ENCODE data around the gene TTC23. TPM values are rescaled to one million over a fixed set of nuclear protein-coding genes. Genes with fewer than 3 reads are reported as not detected.
A peak's percentile ranks its signal among the peaks of the same experiment; 100 is the strongest.

Gene TTC23
- total and polyA plus RNA-seq, 5 donors = 8.4 to 18.2 (median 15.5) TPM

- 59% methylated on average over 3 of the region's 3 CpGs for WGBS
- H3K27me3 ChIP-seq (ENCODE audit: control insufficient read depth, insufficient read depth) = no peaks in the 10 kb centered on the region
- intact Hi-C loops (cut with DNase I) = no loop called here
- no peak overlapping the region for H3K27ac ChIP-seq (ENCODE audit: low read length)
- H3K4me3 ChIP-seq (ENCODE audit: low read length) = no peak overlapping the region
- ATAC-seq (no peak), DNase-seq (no peak)
- H3K9me3 ChIP-seq (ENCODE audit: control insufficient read depth, low read length) = no peaks in the 10 kb centered on the region
- no peaks in the 10 kb centered on the region for H3K4me1 ChIP-seq (ENCODE audit: control insufficient read depth, insufficient read depth, low read length)
Observed at GRCh38 chr15:99226802-99227201, 22.6 kb downstream of the TTC23 start.

DNA sequence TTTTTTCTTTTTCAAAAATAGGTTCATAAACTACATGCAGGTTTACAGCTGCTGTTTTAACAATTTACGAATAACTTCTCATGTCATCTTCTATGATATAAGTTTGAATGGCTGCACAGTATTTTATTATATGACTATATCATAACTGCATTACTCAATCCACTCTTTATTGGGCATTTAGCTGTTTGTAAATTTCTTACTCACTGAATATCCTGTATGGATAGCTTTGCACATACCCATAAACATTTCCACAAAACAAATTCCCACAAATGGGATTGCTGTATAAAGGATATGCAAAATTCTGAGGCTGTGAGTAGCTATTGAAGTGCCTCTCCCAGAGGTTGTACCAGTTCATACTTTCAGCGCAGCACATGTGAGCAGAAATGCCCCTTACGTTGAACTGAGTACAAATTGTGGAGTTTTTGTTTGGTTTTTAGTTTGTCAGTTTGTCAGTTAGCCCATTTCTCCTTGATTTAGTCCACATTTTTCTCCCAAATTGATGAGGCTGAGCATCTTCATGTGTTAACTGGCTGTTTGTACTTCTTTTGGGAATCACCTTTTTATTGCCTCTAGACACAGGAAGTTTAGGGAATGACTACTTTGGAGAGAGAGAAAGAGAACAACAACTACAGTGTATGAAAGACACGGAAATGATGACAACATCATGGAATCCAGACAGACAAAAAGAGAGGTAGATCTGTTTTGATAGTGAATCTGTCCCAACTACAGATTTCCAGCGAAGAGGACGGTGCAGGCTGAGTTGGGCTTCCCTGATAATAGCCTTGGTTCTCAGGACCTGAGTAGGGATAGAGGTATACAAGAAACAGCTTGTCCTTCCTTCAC, 24.8 kb downstream of the TTC23 start:
- Histone ChIP-seq H3K4me1 (ENCODE audit: control insufficient read depth, insufficient read depth, low read length) (no peaks in the 10 kb centered on the region), H3K27ac (ENCODE audit: low read length) (no peak overlapping the region), H3K27me3 (ENCODE audit: control insufficient read depth, insufficient read depth) (no peaks in the 10 kb centered on the region), H3K4me3 (ENCODE audit: low read length) (no peak overlapping the region), H3K9me3 (ENCODE audit: control insufficient read depth, low read length) (no peaks in the 10 kb centered on the region)
- WGBS = 93% methylated on average over 6 of the region's 6 CpGs
- no peak for ATAC-seq
- no peak for DNase-seq
- intact Hi-C loops (cut with DNase I) = no loop called here

- Histone ChIP-seq H3K4me3 (ENCODE audit: low read length) (no peak overlapping the region), H3K27ac (ENCODE audit: low read length) (no peak overlapping the region), H3K9me3 (ENCODE audit: control insufficient read depth, low read length) (no peaks in the 10 kb centered on the region), H3K27me3 (ENCODE audit: control insufficient read depth, insufficient read depth) (no peaks in the 10 kb centered on the region), H3K4me1 (ENCODE audit: control insufficient read depth, insufficient read depth, low read length) (no peaks in the 10 kb centered on the region)
- intact Hi-C loops (cut with DNase I) = loop anchor here (2.0 to 10.0 kb wide), 7 partner anchors 41 to 348 kb away; partner anchors contain the start of gene SYNM (in 1 of the 4)
- 5% methylated on average over 1 of the region's 1 CpG for WGBS
- ATAC-seq (peak; percentile 82 to 83), DNase-seq (peak; percentile 81 to 95 (median 88))
Observed at GRCh38 chr15:99213187-99213811, 36.1 kb downstream of the TTC23 start.

DNA sequence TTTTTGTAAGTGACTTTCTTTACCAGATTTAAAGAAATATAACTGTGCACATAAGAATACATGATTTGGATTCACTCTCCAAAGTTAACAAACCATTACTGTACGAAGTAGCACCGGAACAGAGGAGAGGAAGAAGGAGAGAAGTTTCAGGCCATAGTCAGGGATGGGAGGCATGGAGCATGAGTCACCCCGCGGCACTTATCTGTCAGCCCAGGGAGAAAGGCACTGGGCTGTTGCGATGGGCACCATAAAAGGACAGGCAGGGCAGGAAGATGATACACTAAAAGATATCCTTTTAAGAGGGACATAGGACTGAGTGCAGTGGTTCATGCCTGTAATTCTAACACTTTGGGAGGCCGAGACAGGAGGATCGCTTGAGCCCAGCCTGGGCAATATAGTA, 37.0 kb downstream of the TTC23 start:
- DNase-seq (peak in 1 of 3 donors; percentile 26), ATAC-seq (peak; percentile 76 to 85)
- no peaks in the 10 kb centered on the region for H3K4me1 ChIP-seq (ENCODE audit: control insufficient read depth, insufficient read depth, low read length)
- 68% methylated on average over 7 of the region's 7 CpGs for WGBS
- H3K27ac ChIP-seq (ENCODE audit: low read length) = peak overlapping the region; percentile 90
- no peaks in the 10 kb centered on the region for H3K27me3 ChIP-seq (ENCODE audit: control insufficient read depth, insufficient read depth)
- intact Hi-C loops (cut with DNase I) = loop anchor here (2.0 to 10.0 kb wide), 7 partner anchors 40 to 348 kb away; partner anchors contain the start of gene SYNM (in 1 of the 4)
- H3K4me3 ChIP-seq (ENCODE audit: low read length) = no peak overlapping the region
- H3K9me3 ChIP-seq (ENCODE audit: control insufficient read depth, low read length) = no peaks in the 10 kb centered on the region

- H3K27me3 ChIP-seq (ENCODE audit: control insufficient read depth, insufficient read depth) = no peaks in the 10 kb centered on the region
- H3K4me1 ChIP-seq (ENCODE audit: control insufficient read depth, insufficient read depth, low read length) = no peaks in the 10 kb centered on the region
- WGBS = 67% methylated on average over 4 of the region's 4 CpGs
- intact Hi-C loops (cut with DNase I) = loop anchor here (2.0 to 10.0 kb wide), 7 partner anchors 40 to 347 kb away; partner anchors contain the start of gene SYNM (in 1 of the 4)
- H3K4me3 ChIP-seq (ENCODE audit: low read length) = no peak overlapping the region
- no peaks in the 10 kb centered on the region for H3K9me3 ChIP-seq (ENCODE audit: control insufficient read depth, low read length)
- DNase-seq (no peak), ATAC-seq (peak; percentile 45 to 49)
- H3K27ac ChIP-seq (ENCODE audit: low read length) = peak overlapping the region; percentile 75
Observed at GRCh38 chr15:99211926-99212325, 37.5 kb downstream of the TTC23 start.

DNA sequence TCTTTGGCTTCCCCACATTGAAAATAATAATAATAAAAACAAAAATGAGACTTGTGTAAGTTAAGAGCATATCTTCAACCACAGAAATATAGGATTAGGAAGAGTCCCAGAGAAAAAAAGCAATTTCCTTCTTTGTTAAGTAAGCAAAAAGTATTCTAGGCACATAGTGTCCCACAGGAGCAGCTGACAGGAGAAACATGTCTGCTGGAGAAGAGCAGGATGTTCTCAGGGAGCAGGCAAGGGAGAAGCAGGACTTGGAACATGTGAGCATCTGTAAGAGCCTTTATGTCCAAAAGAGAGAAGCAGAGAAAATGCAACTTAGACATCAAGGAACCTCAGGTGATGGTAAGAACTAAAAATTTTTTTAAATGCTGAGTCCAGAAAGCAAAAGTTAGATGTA, 39.0 kb downstream of the TTC23 start:
- ATAC-seq (no peak), DNase-seq (no peak)
- H3K27me3 ChIP-seq (ENCODE audit: control insufficient read depth, insufficient read depth) = no peaks in the 10 kb centered on the region
- intact Hi-C loops (cut with DNase I) = loop anchor here (5.0 to 10.0 kb wide), 4 partner anchors 38 to 346 kb away; no protein-coding TSS in a partner anchor
- H3K4me1 ChIP-seq (ENCODE audit: control insufficient read depth, insufficient read depth, low read length) = no peaks in the 10 kb centered on the region
- H3K4me3 ChIP-seq (ENCODE audit: low read length) = no peak overlapping the region
- peak overlapping the region; percentile 37 for H3K27ac ChIP-seq (ENCODE audit: low read length)
- H3K9me3 ChIP-seq (ENCODE audit: control insufficient read depth, low read length) = no peaks in the 10 kb centered on the region

GRCh38 chr15:99209326-99209725, 40.1 kb downstream of the TTC23 start:
- ATAC-seq (peak; percentile 53 to 72), DNase-seq (peak in 2 of 3 donors; percentile 27 to 65)
- WGBS = 42% methylated on average over 2 of the region's 2 CpGs
- no peak overlapping the region for H3K4me3 ChIP-seq (ENCODE audit: low read length)
- H3K27me3 ChIP-seq (ENCODE audit: control insufficient read depth, insufficient read depth) = no peaks in the 10 kb centered on the region
- intact Hi-C loops (cut with DNase I) = no loop called here
- H3K27ac ChIP-seq (ENCODE audit: low read length) = peak overlapping the region; percentile 52
- H3K9me3 ChIP-seq (ENCODE audit: control insufficient read depth, low read length) = no peaks in the 10 kb centered on the region
- no peaks in the 10 kb centered on the region for H3K4me1 ChIP-seq (ENCODE audit: control insufficient read depth, insufficient read depth, low read length)

DNA sequence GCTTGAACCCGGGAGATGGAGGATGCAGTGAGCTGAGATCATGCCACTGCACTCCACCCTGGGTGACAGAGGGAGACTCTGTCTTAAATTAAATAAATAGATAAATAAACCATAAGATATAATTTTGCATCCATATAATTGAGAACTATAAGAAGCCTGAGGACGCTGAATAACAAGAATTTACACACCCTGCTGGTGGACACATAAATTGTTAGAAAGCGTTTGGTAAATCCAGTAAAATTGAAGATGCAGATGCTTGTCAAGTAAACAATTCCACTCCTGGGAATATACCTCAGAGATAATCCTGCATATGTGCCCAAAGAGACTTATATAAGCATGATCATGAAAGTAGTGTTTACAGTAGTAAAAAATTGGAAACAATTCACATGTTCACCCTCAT, 41.7 kb downstream of the TTC23 start:
- Histone ChIP-seq H3K27me3 (ENCODE audit: control insufficient read depth, insufficient read depth) (no peaks in the 10 kb centered on the region), H3K27ac (ENCODE audit: low read length) (no peak overlapping the region), H3K4me3 (ENCODE audit: low read length) (no peak overlapping the region), H3K4me1 (ENCODE audit: control insufficient read depth, insufficient read depth, low read length) (no peaks in the 10 kb centered on the region), H3K9me3 (ENCODE audit: control insufficient read depth, low read length) (no peaks in the 10 kb centered on the region)
- WGBS = 87% methylated on average over 3 of the region's 3 CpGs
- DNase-seq (no peak), ATAC-seq (no peak)
- intact Hi-C loops (cut with DNase I) = no loop called here

DNA sequence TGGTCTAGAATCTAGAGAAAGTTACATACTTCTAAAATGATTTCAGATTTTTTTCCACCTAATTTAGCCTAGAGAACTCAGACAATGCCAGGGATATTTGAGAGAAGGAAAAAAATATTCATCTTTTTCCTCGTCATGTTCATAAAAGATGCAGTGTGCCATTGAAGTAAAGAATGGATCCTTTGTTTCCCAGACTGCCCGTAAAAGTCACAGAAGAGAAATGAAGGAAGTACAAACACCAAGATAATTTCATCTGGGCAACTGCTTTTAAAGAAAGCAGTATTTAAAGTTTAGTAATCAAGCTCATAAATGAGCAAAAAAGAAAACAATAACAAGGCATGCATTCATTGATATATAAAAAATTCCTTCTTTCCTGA, 47.2 kb downstream of the TTC23 start:
- H3K9me3 ChIP-seq (ENCODE audit: control insufficient read depth, low read length) = no peaks in the 10 kb centered on the region
- DNase-seq (no peak), ATAC-seq (no peak)
- intact Hi-C loops (cut with DNase I) = no loop called here
- no peak overlapping the region for H3K27ac ChIP-seq (ENCODE audit: low read length)
- H3K4me3 ChIP-seq (ENCODE audit: low read length) = no peak overlapping the region
- no peaks in the 10 kb centered on the region for H3K27me3 ChIP-seq (ENCODE audit: control insufficient read depth, insufficient read depth)
- H3K4me1 ChIP-seq (ENCODE audit: control insufficient read depth, insufficient read depth, low read length) = no peaks in the 10 kb centered on the region
- 62% methylated on average over 2 of the region's 2 CpGs for WGBS

DNA sequence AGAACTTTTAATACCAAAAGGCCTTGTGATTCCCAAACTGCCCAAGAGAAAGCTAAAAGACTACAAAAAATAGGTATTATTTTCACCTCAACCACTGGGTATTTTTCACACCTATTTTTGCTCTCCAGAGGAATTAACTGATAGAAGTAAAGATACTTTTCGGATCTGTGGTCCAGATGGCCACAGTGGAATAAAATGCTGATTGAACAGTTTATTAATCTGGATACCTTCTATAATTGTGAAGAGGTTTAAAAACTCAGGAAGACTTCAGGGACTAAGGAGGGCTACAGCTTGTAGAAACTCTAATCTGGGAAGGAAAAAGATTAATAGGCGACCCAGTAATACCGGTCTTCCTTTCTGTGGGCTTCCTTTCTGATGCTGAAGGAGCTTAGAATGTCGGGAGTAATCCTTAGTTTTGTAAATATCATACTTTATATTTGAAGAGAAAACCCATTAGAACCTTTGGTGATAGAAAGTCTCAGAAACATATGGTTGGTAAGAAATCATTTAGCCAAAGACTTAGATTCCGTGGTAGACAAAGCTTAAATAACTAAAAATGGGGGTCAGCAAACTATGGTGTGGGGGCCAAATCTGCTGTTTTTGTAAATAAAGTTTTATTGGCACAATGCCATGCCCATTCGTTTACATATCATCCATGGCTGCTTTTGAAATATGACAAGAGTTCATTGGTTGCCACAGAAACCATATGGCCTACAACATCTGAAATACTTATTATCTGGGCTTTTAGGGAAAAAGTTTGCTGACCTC, 47.8 kb downstream of the TTC23 start:
- DNase-seq = no peak
- WGBS = 87% methylated on average over 6 of the region's 6 CpGs
- ATAC-seq = no peak
- intact Hi-C loops (cut with DNase I) = no loop called here
- no peaks in the 10 kb centered on the region for H3K4me1 ChIP-seq (ENCODE audit: control insufficient read depth, insufficient read depth, low read length)
- H3K9me3 ChIP-seq (ENCODE audit: control insufficient read depth, low read length) = no peaks in the 10 kb centered on the region
- no peak overlapping the region for H3K4me3 ChIP-seq (ENCODE audit: low read length)
- H3K27ac ChIP-seq (ENCODE audit: low read length) = no peak overlapping the region
- H3K27me3 ChIP-seq (ENCODE audit: control insufficient read depth, insufficient read depth) = no peaks in the 10 kb centered on the region

DNA sequence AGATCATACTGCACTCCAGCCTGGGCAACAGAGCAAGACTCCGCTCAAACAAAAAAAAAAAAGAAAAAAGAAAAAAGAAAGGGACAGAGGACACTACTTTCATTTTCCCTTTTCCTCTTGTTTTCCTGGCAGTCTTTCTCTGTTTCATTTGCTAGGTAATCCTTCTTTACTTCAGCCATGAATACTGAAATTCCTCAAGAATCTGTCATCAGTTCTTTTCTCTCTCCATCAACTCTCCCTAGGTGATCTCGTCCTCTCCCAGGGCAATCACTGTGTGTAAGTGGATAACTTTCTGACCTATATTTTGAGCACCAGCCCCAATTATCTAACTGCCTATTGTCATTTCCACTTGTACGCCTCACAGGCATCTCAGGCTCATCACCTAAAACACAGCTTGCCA, 51.5 kb downstream of the TTC23 start:
- Histone ChIP-seq H3K4me3 (ENCODE audit: low read length) (no peak overlapping the region), H3K4me1 (ENCODE audit: control insufficient read depth, insufficient read depth, low read length) (no peaks in the 10 kb centered on the region), H3K9me3 (ENCODE audit: control insufficient read depth, low read length) (no peaks in the 10 kb centered on the region), H3K27me3 (ENCODE audit: control insufficient read depth, insufficient read depth) (no peaks in the 10 kb centered on the region), H3K27ac (ENCODE audit: low read length) (no peak overlapping the region)
- 92% methylated on average over 3 of the region's 3 CpGs for WGBS
- intact Hi-C loops (cut with DNase I) = no loop called here
- DNase-seq = no peak
- no peak for ATAC-seq
